ENCODE results near the gene TEP1. TPM values are rescaled to one million over a fixed set of nuclear protein-coding genes. Genes with fewer than 3 reads are reported as not detected.

TEP1 gene
- total and polyA plus RNA-seq, 2 of the 13 experiments (the other 11 are each of a cell fraction or from before 2014, with no cell fraction given): 11.0 to 12.8 TPM

DNA sequence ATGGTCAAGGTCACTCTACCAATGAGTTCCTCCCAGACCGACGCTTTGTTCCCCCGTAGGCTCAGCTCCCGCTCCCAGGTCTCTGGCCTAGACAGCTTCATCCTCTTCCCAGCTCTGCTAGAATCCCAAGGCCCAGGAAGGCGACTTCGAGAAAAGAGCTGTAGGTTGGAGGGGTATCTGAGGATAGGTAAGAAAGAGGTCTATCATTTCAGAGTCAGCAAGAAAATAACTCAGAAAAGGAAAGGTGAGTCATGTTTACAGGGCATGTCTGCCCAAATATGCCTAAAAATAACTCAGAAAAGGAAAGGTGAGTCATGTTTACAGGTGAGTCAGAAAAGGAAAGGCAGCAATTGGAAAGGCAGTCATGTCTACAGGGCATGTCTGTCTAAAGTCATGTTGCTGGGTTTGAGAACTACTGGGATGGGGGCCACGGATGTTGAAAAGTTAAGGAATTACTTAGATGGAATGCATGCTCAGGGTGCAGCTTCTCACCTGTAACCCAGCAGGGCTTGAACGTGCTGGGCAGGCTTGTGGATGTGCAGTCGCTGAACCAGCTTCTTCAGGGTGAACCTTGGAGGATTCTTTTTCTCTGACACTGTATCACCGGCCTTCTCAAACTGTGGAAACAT, 12.2 kb downstream of the TEP1 start:
- peak; percentile 54 for DNase-seq (ENCODE audit: low spot score)
- POLR2A ChIA-PET: interaction anchor here (1.0 to 1.9 kb wide), 3 partner anchors 12 to 58 kb away, joined by 3 to 10 read pairs (median 4); partner anchors contain the start of genes PARP2 and TEP1
- H3K9ac ChIP-seq (ENCODE audit: insufficient read depth, low read depth, low read length): no peak overlapping the region
- no peaks in the 10 kb centered on the region for H3K27me3 ChIP-seq (ENCODE audit: control insufficient read depth in 1 of 2, insufficient read depth in 2 of 2, low read length in 2 of 2)
- H3K36me3 ChIP-seq (replicated peaks in 1 of 2; ENCODE audit: control insufficient read depth in 1 of 2, insufficient read depth in 2 of 2, low read length in 2 of 2): peaks cover 3 to 11% of the 10 kb centered on the region in 2 experiments; a peak in 3 of 5 replicates
- H3K9me3 ChIP-seq (ENCODE audit: low read length): no peaks in the 10 kb centered on the region
- CTCF ChIA-PET (ENCODE audit: low intra/inter-chr PET ratio, low total read pairs): no interaction called here
- intact Hi-C loops (cut with micrococcal nuclease; ENCODE audit: unreplicated experiment): no loop called here
- no peaks in the 10 kb centered on the region; the same call in 1 of the 2 replicates for H3K4me1 ChIP-seq (ENCODE audit: insufficient read depth, low read length)
- H4K20me1 ChIP-seq (ENCODE audit: insufficient read depth, low read length): no peaks in the 10 kb centered on the region
- FAIRE-seq: no peak
- H3K79me2 ChIP-seq (ENCODE audit: insufficient read depth, low read length): no peaks in the 10 kb centered on the region
- no peak overlapping the region for H2AFZ ChIP-seq (ENCODE audit: low read length)
- WGBS (ENCODE audit: low lambda C conversion rate): 93% methylated on average over 10 of the region's 10 CpGs
- no peak overlapping the region for H3K4me2 ChIP-seq (ENCODE audit: low read depth, low read length)
- BruUV-seq (replicated peaks): no TSS peak
- no peak overlapping the region for H3K4me3 ChIP-seq (replicated peaks in 1 of 3; ENCODE audit: insufficient read depth in 1 of 3, low read depth in 2 of 3, low read length in 3 of 3)
- no peak overlapping the region for H3K27ac ChIP-seq (ENCODE audit: extremely low read length, insufficient read depth, low read length)
- ATAC-seq: no peak
- in situ Hi-C loops (cut with HindIII; ENCODE audit: extremely low pct_ligation_motif_present, low pct_unique_long_range_greater_than_20kb): no loop called here
- TF ChIP-seq ZC3H13 (CRISPR knock-in tag; IDR thresholded peaks at IDR 0.05): no peak
- TF ChIP-seq TP53 (CRISPR knock-in tag; conservative IDR thresholded peaks at IDR 0.05): no peak
- TF ChIP-seq ATF7 (IDR thresholded peaks at IDR 0.05): no peak
- TF ChIP-seq ATF7 (CRISPR knock-in tag; IDR thresholded peaks at IDR 0.05): no peak
- TF ChIP-seq MZF1 (CRISPR knock-in tag; IDR thresholded peaks at IDR 0.05; ENCODE audit: borderline replicate concordance): no peak
- no peak for TF ChIP-seq ZSCAN22 (CRISPR knock-in tag; IDR thresholded peaks at IDR 0.05)
- TF ChIP-seq MEF2D (CRISPR knock-in tag; IDR thresholded peaks at IDR 0.05): peak; percentile 92; the same call in 1 of the 2 replicates
- peak; percentile 56; the same call in 1 of the 2 replicates for TF ChIP-seq FOSL1 (CRISPR knock-in tag; IDR thresholded peaks at IDR 0.05; ENCODE audit: borderline replicate concordance)
- TF ChIP-seq, protein P1, sequence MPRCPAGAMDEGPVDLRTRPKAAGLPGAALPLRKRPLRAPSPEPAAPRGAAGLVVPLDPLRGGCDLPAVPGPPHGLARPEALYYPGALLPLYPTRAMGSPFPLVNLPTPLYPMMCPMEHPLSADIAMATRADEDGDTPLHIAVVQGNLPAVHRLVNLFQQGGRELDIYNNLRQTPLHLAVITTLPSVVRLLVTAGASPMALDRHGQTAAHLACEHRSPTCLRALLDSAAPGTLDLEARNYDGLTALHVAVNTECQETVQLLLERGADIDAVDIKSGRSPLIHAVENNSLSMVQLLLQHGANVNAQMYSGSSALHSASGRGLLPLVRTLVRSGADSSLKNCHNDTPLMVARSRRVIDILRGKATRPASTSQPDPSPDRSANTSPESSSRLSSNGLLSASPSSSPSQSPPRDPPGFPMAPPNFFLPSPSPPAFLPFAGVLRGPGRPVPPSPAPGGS (CRISPR knock-in tag; IDR thresholded peaks at IDR 0.05): no peak
- TF ChIP-seq, protein P2, sequence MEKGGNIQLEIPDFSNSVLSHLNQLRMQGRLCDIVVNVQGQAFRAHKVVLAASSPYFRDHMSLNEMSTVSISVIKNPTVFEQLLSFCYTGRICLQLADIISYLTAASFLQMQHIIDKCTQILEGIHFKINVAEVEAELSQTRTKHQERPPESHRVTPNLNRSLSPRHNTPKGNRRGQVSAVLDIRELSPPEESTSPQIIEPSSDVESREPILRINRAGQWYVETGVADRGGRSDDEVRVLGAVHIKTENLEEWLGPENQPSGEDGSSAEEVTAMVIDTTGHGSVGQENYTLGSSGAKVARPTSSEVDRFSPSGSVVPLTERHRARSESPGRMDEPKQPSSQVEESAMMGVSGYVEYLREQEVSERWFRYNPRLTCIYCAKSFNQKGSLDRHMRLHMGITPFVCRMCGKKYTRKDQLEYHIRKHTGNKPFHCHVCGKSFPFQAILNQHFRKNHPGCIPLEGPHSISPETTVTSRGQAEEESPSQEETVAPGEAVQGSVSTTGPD (CRISPR knock-in tag; IDR thresholded peaks at IDR 0.05): no peak
- TF ChIP-seq, protein P3, sequence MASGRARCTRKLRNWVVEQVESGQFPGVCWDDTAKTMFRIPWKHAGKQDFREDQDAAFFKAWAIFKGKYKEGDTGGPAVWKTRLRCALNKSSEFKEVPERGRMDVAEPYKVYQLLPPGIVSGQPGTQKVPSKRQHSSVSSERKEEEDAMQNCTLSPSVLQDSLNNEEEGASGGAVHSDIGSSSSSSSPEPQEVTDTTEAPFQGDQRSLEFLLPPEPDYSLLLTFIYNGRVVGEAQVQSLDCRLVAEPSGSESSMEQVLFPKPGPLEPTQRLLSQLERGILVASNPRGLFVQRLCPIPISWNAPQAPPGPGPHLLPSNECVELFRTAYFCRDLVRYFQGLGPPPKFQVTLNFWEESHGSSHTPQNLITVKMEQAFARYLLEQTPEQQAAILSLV (CRISPR knock-in tag; IDR thresholded peaks at IDR 0.05; ENCODE audit: borderline replicate concordance): no peak
- no peak for TF ChIP-seq ZBTB38 (CRISPR knock-in tag; IDR thresholded peaks at IDR 0.05)
- 0 out of 2 replicates have a peak, but pooled peaks have one; percentile 21 for TF ChIP-seq MAFF (IDR thresholded peaks at IDR 0.05; ENCODE audit: low read depth, low read length)
- TF ChIP-seq HIVEP1 (CRISPR knock-in tag; IDR thresholded peaks at IDR 0.05): no peak
- TF ChIP-seq EP300 (IDR thresholded peaks at IDR 0.05; ENCODE audit: low read depth in 2 of 2, low read length in 2 of 2): peak in 1 of 2 experiments; percentile 40; a peak in 1 of 4 replicates
- TF ChIP-seq EP300 (CRISPR knock-in tag; IDR thresholded peaks at IDR 0.05; ENCODE audit: borderline replicate concordance): no peak
- TF ChIP-seq SMAD1 (CRISPR knock-in tag; IDR thresholded peaks at IDR 0.05; ENCODE audit: borderline replicate concordance, low read depth): no peak
- TF ChIP-seq ZNF543 (CRISPR knock-in tag; IDR thresholded peaks at IDR 0.05): no peak
- peak in 1 of 2 experiments; percentile 10; a peak in 1 of 4 replicates for TF ChIP-seq MAFK (conservative IDR thresholded peaks at IDR 0.05 in 1 of 2, IDR thresholded peaks at IDR 0.05 in 1 of 2; ENCODE audit: low read length in 2 of 2)
- TF ChIP-seq SP1 (IDR thresholded peaks at IDR 0.05): no peak
- TF ChIP-seq SP1 (CRISPR knock-in tag; IDR thresholded peaks at IDR 0.05): no peak
- peak; percentile 87 for TF ChIP-seq FOSL2 (CRISPR knock-in tag; IDR thresholded peaks at IDR 0.05)
- TF ChIP-seq ZNF562 (CRISPR knock-in tag; IDR thresholded peaks at IDR 0.05; ENCODE audit: borderline replicate concordance): no peak
